SU-DHL-6 (cell line): ENCODE data around the gene ADIPOR2.

Experiments
- H2AFZ ChIP-seq: fragments of 200-600 bp; sonication (generic); 2 replicates; pipeline ENCODE4 v1.6.1; 2014; ENCODE audit warnings: low read depth, mild to moderate bottlenecking, moderate library complexity, mixed read lengths, antibody characterized with exemption, low read length; ENCODE audit not compliant: severe bottlenecking
- H3F3A ChIP-seq: fragments of 200-600 bp; shearing (Covaris generic); 2 replicates; pipeline ENCODE4 v1.6.0; 2016; ENCODE audit warnings: antibody characterized with exemption, mild to moderate bottlenecking; ENCODE audit not compliant: insufficient read depth
- H3K27ac ChIP-seq: fragments of 200-600 bp; sonication (generic); 2 replicates; pipeline ENCODE4 v1.5.1; 2016; ENCODE audit warnings: low read depth, mild to moderate bottlenecking, low read length, moderate library complexity, mixed read lengths
- H3K27me3 ChIP-seq: fragments of 200-600 bp; sonication (generic), shearing (Covaris generic); 2 replicates; pipeline ENCODE4 v1.6.0; 2014; ENCODE audit warnings: mild to moderate bottlenecking, low read length
- H3K36me3 ChIP-seq: fragments of 200-600 bp; sonication (generic); 2 replicates; pipeline ENCODE4 v1.6.1; 2014; ENCODE audit warnings: mild to moderate bottlenecking, low read length, mixed read lengths
- H3K4me2 ChIP-seq: fragments of 300-600, 200-600 bp; shearing (Covaris generic), sonication (generic); 2 replicates; pipeline ENCODE4 v1.6.0; 2014; ENCODE audit warnings: low read length, low read depth, mild to moderate bottlenecking; ENCODE audit not compliant: poor library complexity, severe bottlenecking
- H3K4me3 ChIP-seq: fragments of 200-600 bp; sonication (generic); 2 replicates; pipeline ENCODE4 v1.5.1; 2014; ENCODE audit warnings: antibody characterized with exemption, low read length, mild to moderate bottlenecking, mixed read lengths; ENCODE audit not compliant: insufficient read depth, poor library complexity, severe bottlenecking
- H3K79me2 ChIP-seq: fragments of 200-600 bp; sonication (generic); 2 replicates; pipeline ENCODE4 v1.6.1; 2014; ENCODE audit warnings: mild to moderate bottlenecking, low read length, moderate library complexity; ENCODE audit not compliant: insufficient read depth
- H3K9ac ChIP-seq: fragments of 200-600 bp; sonication (generic); 2 replicates; pipeline ENCODE4 v1.7.0; 2014; ENCODE audit warnings: mild to moderate bottlenecking, low read length
- H3K9me2 ChIP-seq: fragments of 200-600 bp; sonication (generic); replicated peaks from 2 replicates; pipeline ENCODE4 v1.6.1; 2014; ENCODE audit warnings: low read length; ENCODE audit not compliant: insufficient read depth
- H3K9me3 ChIP-seq: fragments of 200-600 bp; sonication (generic); 2 replicates; pipeline ENCODE4 v1.6.1; 2014; ENCODE audit warnings: low read length, mixed read lengths; ENCODE audit not compliant: insufficient read depth
- H4K20me1 ChIP-seq: fragments of 200-600 bp; sonication (generic); 2 replicates; pipeline ENCODE4 v1.6.1; 2014; ENCODE audit warnings: low read depth, mild to moderate bottlenecking, antibody characterized with exemption, low read length, moderate library complexity, mixed read lengths
- EZH2phosphoT487 ChIP-seq: fragments of 200-600 bp; sonication (generic), shearing (Covaris generic); conservative IDR thresholded peaks from 2 replicates; pipeline ENCODE4 v1.6.1; 2018; ENCODE audit warnings: mild to moderate bottlenecking, antibody characterized with exemption, low read length, moderate library complexity, mixed read lengths
- TF ChIP-seq, protein P1 (sequence below): fragments of 200-600 bp; sonication (generic); IDR thresholded peaks from one replicate; pipeline ENCODE4 v1.5.1; 2017; ENCODE audit warnings: antibody characterized with exemption, mild to moderate bottlenecking, low read length, moderate library complexity; ENCODE audit not compliant: insufficient read depth, poor library complexity, severe bottlenecking

Gene ADIPOR2

DNA sequence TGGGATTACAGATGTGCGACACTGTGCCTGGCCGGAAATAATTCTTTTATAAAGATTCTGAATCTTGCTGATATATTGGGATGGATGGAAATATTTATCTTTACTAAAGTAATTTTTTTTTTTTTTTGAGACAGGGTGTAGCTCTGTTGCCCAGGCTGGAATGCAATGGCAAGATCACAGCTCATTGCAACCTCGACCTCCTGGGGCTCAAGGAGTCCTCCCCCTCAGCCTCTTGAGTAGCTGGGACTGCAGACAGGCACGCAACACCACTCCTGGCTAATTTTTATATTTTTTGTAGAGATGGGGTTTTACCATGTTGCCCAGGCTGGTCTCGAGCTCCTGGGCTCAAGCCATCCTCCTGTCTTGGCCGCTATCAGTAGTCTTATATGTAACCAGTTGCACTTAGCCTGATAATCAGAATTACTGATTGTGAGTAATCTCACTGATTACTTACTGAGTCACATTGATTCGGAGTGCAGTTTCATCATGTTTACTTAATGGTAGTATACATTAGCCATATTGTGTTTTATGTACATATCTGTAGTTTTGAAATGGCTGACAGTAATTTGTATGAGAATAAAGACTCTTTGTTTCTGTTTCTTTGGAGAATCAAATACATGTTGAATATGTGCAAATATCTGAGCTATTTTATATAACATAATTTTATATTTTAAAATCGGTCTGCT is 79.1 kb downstream of the ADIPOR2 start:
- Histone ChIP-seq H3K79me2 (peaks cover 72% of the 10 kb centered on the region), H3K9me2 (no peaks in the 10 kb centered on the region), H2AFZ (no peak overlapping the region), H3F3A (no peaks in the 10 kb centered on the region; the same call in 1 of the 2 replicates), H3K9me3 (no peaks in the 10 kb centered on the region), H4K20me1 (peaks cover 12% of the 10 kb centered on the region; the same call in 1 of the 2 replicates), H3K36me3 (peaks cover 14% of the 10 kb centered on the region; the same call in 1 of the 2 replicates), H3K9ac (no peak overlapping the region), H3K4me2 (no peak overlapping the region), H3K27ac (no peak overlapping the region), H3K4me3 (no peak overlapping the region), H3K27me3 (no peaks in the 10 kb centered on the region)
- TF ChIP-seq, protein P1, sequence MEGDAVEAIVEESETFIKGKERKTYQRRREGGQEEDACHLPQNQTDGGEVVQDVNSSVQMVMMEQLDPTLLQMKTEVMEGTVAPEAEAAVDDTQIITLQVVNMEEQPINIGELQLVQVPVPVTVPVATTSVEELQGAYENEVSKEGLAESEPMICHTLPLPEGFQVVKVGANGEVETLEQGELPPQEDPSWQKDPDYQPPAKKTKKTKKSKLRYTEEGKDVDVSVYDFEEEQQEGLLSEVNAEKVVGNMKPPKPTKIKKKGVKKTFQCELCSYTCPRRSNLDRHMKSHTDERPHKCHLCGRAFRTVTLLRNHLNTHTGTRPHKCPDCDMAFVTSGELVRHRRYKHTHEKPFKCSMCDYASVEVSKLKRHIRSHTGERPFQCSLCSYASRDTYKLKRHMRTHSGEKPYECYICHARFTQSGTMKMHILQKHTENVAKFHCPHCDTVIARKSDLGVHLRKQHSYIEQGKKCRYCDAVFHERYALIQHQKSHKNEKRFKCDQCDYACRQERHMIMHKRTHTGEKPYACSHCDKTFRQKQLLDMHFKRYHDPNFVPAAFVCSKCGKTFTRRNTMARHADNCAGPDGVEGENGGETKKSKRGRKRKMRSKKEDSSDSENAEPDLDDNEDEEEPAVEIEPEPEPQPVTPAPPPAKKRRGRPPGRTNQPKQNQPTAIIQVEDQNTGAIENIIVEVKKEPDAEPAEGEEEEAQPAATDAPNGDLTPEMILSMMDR, result no peak
- TF ChIP-seq EZH2phosphoT487, result no peak

DNA sequence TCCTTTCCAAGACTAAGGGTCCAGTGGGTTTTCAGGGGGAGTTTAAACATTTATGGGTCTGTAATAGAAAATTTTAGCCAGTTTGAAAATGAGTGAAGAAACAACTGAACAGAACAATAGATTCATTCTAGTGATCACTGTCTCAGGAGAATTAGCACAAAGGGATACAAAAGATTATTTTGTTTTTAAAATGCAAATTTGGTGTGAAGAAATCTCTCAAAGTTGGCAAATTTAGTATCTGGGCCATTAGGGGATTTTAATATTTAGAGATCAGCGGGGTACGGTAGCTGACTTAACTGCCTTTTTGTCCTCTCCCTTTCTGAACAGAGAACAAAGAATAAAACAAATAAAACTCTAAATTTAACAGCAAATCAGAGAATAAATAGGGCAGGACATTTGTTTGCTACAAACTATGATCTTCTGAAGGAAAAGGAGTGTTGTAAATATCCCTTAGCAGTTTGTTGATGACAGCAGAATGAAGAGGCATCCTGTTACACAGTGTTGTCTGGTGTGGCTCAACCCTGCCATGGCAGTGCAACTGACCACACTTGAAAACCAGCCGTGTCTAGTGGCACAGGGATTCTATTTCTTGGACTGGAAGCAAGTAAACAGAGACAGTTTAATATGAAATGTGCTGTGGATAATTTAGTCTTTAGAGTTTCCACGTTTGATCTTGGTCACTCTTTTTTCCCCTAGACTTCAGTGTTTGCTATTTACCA is 83.2 kb downstream of the ADIPOR2 start:
- Histone ChIP-seq H3K4me2 (no peak overlapping the region), H3K9me2 (no peaks in the 10 kb centered on the region), H3K27me3 (no peaks in the 10 kb centered on the region), H2AFZ (no peak overlapping the region), H3K4me3 (no peak overlapping the region), H3K9ac (no peak overlapping the region), H3F3A (no peaks in the 10 kb centered on the region; the same call in 1 of the 2 replicates), H3K9me3 (no peaks in the 10 kb centered on the region), H3K79me2 (peaks cover 31% of the 10 kb centered on the region), H4K20me1 (no peaks in the 10 kb centered on the region; the same call in 1 of the 2 replicates), H3K27ac (no peak overlapping the region), H3K36me3 (peaks cover 12% of the 10 kb centered on the region; the same call in 1 of the 2 replicates)
- no peak for TF ChIP-seq EZH2phosphoT487

DNA sequence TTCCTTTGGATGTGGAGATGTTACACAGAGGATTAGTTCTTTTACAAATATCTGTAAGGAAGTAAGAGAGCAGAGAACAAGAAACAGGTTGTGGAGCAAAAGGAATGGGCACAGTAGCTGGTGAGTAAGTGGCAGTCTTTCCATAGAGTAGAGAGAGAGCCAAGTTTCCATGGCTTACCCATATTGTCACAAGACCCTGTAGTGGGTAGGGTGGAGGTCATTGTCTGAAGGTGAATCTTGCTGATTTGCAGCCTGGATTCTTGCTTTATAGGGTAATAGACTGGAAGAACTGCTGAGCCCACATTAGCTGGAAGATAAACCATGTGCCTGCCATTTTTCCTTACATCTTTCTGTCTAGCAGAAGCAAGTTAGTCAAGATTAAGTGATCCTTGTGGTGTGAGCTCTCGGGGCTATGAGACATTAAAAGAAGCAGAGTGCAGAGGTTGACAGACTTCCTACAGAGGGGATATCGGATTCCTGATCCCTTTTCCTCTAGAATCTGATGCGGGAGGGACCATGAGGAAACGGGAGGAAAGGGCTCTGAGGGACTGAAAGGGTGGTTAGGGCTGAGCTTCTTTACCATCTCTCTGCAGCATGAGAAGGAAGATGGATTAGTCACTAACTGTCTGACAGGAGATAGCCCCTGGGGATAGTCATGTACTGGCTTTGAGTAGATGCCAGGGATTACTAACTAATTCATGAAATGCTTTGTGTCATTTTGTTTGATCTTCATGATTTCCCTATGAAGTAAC is 85.5 kb downstream of the ADIPOR2 start:
- H3K79me2 ChIP-seq, result peaks cover 9% of the 10 kb centered on the region
- H3K27me3 ChIP-seq, result no peaks in the 10 kb centered on the region
- H3K9me2 ChIP-seq, result no peaks in the 10 kb centered on the region
- H3K27ac ChIP-seq, result no peak overlapping the region
- no peak overlapping the region for H3K4me3 ChIP-seq
- no peak overlapping the region for H2AFZ ChIP-seq
- no peak overlapping the region for H3K9ac ChIP-seq
- peaks cover 27% of the 10 kb centered on the region; the same call in 1 of the 2 replicates for H3K36me3 ChIP-seq
- H3K4me2 ChIP-seq, result no peak overlapping the region
- no peak for TF ChIP-seq EZH2phosphoT487
- TF ChIP-seq, protein P1, result no peak
- no peaks in the 10 kb centered on the region for H3K9me3 ChIP-seq
- H3F3A ChIP-seq, result no peaks in the 10 kb centered on the region
- H4K20me1 ChIP-seq, result no peaks in the 10 kb centered on the region; the same call in 1 of the 2 replicates
